Measurements from ENCODE around the gene DIPK2B. TPM values are rescaled to one million over a fixed set of nuclear protein-coding genes. Genes with fewer than 3 reads are reported as not detected.

The DIPK2B gene
- total RNA-seq, 1 experiment from 2014 or later, result not detected

DNA sequence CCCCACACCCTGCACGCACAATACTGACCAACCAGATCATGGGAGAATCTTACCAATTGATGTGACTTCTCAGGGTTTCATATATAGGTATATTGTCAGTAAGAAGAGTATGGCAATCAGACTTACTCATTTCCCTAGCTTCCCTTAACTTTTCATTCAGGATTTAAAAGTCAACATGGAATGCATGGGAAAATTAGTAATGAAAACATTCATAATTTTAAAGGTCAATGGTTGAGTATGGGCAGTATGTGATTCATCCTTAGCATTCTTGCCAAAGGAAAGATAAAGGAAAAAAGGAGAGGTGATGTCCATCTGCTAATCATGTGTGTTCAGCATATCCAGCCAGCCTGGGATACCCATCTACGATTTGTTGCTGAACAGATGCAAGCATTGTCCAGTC lies 4.0 kb downstream of the DIPK2B start:
- Mint-ChIP-seq H3K4me3 (ENCODE audit: unreplicated experiment) (no peak overlapping the region), H3K27ac (ENCODE audit: low read depth, unreplicated experiment) (no peak overlapping the region), H3K4me1 (ENCODE audit: insufficient read depth, unreplicated experiment) (no peaks in the 10 kb centered on the region), H3K36me3 (ENCODE audit: insufficient read depth, unreplicated experiment) (no peaks in the 10 kb centered on the region), H3K9me3 (ENCODE audit: unreplicated experiment) (no peaks in the 10 kb centered on the region), H3K27me3 (ENCODE audit: insufficient read depth, unreplicated experiment) (peaks cover 86% of the 10 kb centered on the region)
- POLR2A ChIA-PET, result no interaction called here
- TF ChIP-seq, protein P1, sequence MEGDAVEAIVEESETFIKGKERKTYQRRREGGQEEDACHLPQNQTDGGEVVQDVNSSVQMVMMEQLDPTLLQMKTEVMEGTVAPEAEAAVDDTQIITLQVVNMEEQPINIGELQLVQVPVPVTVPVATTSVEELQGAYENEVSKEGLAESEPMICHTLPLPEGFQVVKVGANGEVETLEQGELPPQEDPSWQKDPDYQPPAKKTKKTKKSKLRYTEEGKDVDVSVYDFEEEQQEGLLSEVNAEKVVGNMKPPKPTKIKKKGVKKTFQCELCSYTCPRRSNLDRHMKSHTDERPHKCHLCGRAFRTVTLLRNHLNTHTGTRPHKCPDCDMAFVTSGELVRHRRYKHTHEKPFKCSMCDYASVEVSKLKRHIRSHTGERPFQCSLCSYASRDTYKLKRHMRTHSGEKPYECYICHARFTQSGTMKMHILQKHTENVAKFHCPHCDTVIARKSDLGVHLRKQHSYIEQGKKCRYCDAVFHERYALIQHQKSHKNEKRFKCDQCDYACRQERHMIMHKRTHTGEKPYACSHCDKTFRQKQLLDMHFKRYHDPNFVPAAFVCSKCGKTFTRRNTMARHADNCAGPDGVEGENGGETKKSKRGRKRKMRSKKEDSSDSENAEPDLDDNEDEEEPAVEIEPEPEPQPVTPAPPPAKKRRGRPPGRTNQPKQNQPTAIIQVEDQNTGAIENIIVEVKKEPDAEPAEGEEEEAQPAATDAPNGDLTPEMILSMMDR (IDR thresholded peaks at IDR 0.05; ENCODE audit: unreplicated experiment), result no peak
- no TSS peak for BruUV-seq (replicated peaks)
- CTCF ChIA-PET, result no interaction called here
- intact Hi-C loops (cut with micrococcal nuclease), result no loop called here
- DNase-seq (ENCODE audit: unreplicated experiment), result no peak

DNA sequence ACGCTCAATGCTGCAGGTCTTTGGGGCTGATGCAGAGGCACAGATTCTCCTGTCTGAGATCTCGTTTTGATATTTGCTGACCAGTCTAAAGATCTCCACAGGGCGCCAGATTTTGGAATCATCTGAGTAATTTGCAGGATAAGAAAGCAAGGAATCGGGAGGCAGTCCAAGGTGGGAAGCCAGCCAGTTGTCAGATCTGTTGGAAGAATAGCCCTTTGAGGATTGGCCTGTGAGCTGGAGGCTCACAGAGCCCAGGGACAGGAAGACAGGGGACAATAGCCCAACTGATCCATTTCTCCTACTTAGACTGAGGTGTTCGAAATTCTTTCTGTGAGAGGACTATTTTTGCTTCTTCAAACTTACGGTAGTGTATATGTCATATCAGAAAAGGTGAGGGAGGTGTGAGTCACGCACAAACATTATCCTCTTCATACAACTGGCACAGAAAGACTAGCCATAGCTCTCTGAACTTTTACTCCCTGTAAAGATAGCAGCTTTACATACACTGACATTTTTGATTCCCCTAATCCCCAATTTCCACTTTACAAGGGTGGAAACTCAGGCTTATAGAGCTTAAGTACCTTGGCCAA lies 8.8 kb downstream of the DIPK2B start:
- intact Hi-C loops (cut with micrococcal nuclease), result no loop called here

DNA sequence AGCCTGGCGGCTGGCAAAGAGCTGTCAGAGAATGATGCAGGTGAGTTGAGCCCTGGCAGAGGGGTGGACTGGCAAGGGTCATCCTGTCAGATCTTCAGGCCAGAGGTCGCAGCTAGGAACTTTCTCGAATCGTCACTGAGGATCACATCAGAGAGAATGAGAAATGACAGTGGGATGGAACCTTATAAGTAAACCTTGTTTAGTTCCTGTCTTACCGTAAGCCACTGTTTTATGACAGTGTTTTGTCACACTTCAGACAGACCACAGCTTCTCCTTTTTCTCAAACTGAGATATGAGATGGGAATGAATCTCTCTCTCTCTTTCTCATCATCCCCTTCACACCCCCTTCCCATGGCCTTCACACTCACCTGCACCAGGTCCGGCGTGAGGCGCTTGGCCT lies 9.3 kb downstream of the DIPK2B start:
- no peak overlapping the region for H3K27ac Mint-ChIP-seq (ENCODE audit: low read depth, unreplicated experiment)
- H3K36me3 Mint-ChIP-seq (ENCODE audit: insufficient read depth, unreplicated experiment), result no peaks in the 10 kb centered on the region
- CTCF ChIA-PET, result no interaction called here
- POLR2A ChIA-PET, result no interaction called here
- H3K9me3 Mint-ChIP-seq (ENCODE audit: unreplicated experiment), result no peaks in the 10 kb centered on the region
- DNase-seq (ENCODE audit: unreplicated experiment), result no peak
- peaks cover 6% of the 10 kb centered on the region for H3K4me1 Mint-ChIP-seq (ENCODE audit: insufficient read depth, unreplicated experiment)
- intact Hi-C loops (cut with micrococcal nuclease), result no loop called here
- TF ChIP-seq, protein P1 (IDR thresholded peaks at IDR 0.05; ENCODE audit: unreplicated experiment), result no peak
- H3K4me3 Mint-ChIP-seq (ENCODE audit: unreplicated experiment), result no peak overlapping the region
- peaks cover 80% of the 10 kb centered on the region for H3K27me3 Mint-ChIP-seq (ENCODE audit: insufficient read depth, unreplicated experiment)
- no TSS peak for BruUV-seq (replicated peaks)

More for the DNA sequence above, 8.8 kb downstream of the DIPK2B start:
- DNase-seq (ENCODE audit: unreplicated experiment), result no peak
- H3K36me3 Mint-ChIP-seq (ENCODE audit: insufficient read depth, unreplicated experiment), result no peaks in the 10 kb centered on the region
- CTCF ChIA-PET, result no interaction called here
- POLR2A ChIA-PET, result interaction anchor here (0.8 kb wide), 1 partner anchor 33 kb away, joined by 4 read pairs; no protein-coding TSS in a partner anchor
- H3K27me3 Mint-ChIP-seq (ENCODE audit: insufficient read depth, unreplicated experiment), result peaks cover 86% of the 10 kb centered on the region
- H3K4me1 Mint-ChIP-seq (ENCODE audit: insufficient read depth, unreplicated experiment), result peaks cover 6% of the 10 kb centered on the region
- H3K27ac Mint-ChIP-seq (ENCODE audit: low read depth, unreplicated experiment), result no peak overlapping the region
- H3K9me3 Mint-ChIP-seq (ENCODE audit: unreplicated experiment), result no peaks in the 10 kb centered on the region
- TF ChIP-seq, protein P1 (IDR thresholded peaks at IDR 0.05; ENCODE audit: unreplicated experiment), result no peak
- no TSS peak for BruUV-seq (replicated peaks)
- no peak overlapping the region for H3K4me3 Mint-ChIP-seq (ENCODE audit: unreplicated experiment)

DNA sequence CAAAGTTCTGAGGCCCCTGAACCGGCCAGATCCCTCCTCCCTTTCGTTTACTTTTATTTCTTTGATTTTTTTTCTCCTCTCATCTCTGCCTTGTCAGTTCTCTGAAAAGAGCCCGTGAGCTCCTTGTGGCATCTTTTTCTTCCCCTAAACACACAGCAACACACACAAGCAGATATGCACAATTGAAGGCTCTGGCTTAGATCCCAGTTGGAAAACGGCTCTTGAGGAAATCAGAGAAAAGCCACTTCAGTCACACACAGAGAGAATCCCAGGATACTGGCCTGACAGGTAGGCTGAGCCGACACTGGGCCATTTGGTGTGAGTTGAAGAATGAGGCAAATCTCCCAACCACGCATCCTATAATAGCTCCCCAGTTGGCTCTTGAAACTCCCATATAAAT lies 12.9 kb downstream of the DIPK2B start:
- BruUV-seq (replicated peaks), result no TSS peak

More for the DNA sequence above, 12.9 kb downstream of the DIPK2B start:
- intact Hi-C loops (cut with micrococcal nuclease), result loop anchor here (1.0 to 5.0 kb wide), 3 partner anchors 115 to 1229 kb away; no protein-coding TSS in a partner anchor
- no peak for DNase-seq (ENCODE audit: unreplicated experiment)
- POLR2A ChIA-PET, result interaction anchor here (0.9 kb wide), 1 partner anchor 1120 kb away, joined by 3 read pairs; no protein-coding TSS in a partner anchor
- H3K27ac Mint-ChIP-seq (ENCODE audit: low read depth, unreplicated experiment), result no peak overlapping the region
- CTCF ChIA-PET, result interaction anchor here (0.5 to 2.3 kb wide), 25 partner anchors 8 to 1627 kb away, joined by 3 to 13 read pairs (median 4); no protein-coding TSS in a partner anchor
- no peaks in the 10 kb centered on the region for H3K36me3 Mint-ChIP-seq (ENCODE audit: insufficient read depth, unreplicated experiment)
- peaks cover 6% of the 10 kb centered on the region for H3K4me1 Mint-ChIP-seq (ENCODE audit: insufficient read depth, unreplicated experiment)
- peaks cover 66% of the 10 kb centered on the region for H3K27me3 Mint-ChIP-seq (ENCODE audit: insufficient read depth, unreplicated experiment)
- H3K9me3 Mint-ChIP-seq (ENCODE audit: unreplicated experiment), result no peaks in the 10 kb centered on the region
- TF ChIP-seq, protein P1 (IDR thresholded peaks at IDR 0.05; ENCODE audit: unreplicated experiment), result no peak
- H3K4me3 Mint-ChIP-seq (ENCODE audit: unreplicated experiment), result peak overlapping the region; percentile 72

All from MCF 10A (cell line).